Mesendoderm (in vitro differentiated cells): ENCODE data around the gene SEC14L1. TPM values are rescaled to one million over a fixed set of nuclear protein-coding genes. Genes with fewer than 3 reads are reported as not detected.

ENCODE experiments used
- DNase-seq: peaks from one replicate; pipeline ENCODE4 v3.0.0; 2013
- H2AK5ac ChIP-seq: 2 replicates; pipeline ENCODE4 v1.6.1; 2013; ENCODE audit warnings: low read length, inconsistent platforms
- H2BK120ac ChIP-seq: 2 replicates; pipeline ENCODE4 v1.6.1; 2013; ENCODE audit warnings: low read depth, mild to moderate bottlenecking, low read length, moderate library complexity, mixed read lengths
- H2BK15ac ChIP-seq: replicated peaks from 2 replicates; pipeline ENCODE4 v1.6.1; 2013; ENCODE audit warnings: low read depth, mild to moderate bottlenecking, moderate library complexity
- H2BK5ac ChIP-seq: 2 replicates; pipeline ENCODE4 v1.6.1; 2013; ENCODE audit warnings: low read length, inconsistent platforms
- H3K18ac ChIP-seq: 2 replicates; pipeline ENCODE4 v1.6.1; 2013; ENCODE audit warnings: mild to moderate bottlenecking, low read length, mixed read lengths
- H3K23ac ChIP-seq: one replicate; pipeline ENCODE4 v1.6.1; 2013; ENCODE audit warnings: low read length
- H3K27ac ChIP-seq: 2 replicates; pipeline ENCODE4 v1.5.1; 2013; ENCODE audit warnings: low read depth, mild to moderate bottlenecking, inconsistent platforms, low read length, moderate library complexity
- H3K27me3 ChIP-seq: 2 replicates; pipeline ENCODE4 v1.6.1; 2013; ENCODE audit warnings: low read length, control low read depth, mild to moderate bottlenecking, inconsistent platforms; ENCODE audit not compliant: insufficient read depth, poor library complexity
- H3K36me3 ChIP-seq: 2 replicates; pipeline ENCODE4 v1.6.1; 2013; ENCODE audit warnings: low read length, inconsistent platforms; ENCODE audit not compliant: control insufficient read depth, insufficient read depth
- H3K4ac ChIP-seq: one replicate; pipeline ENCODE4 v1.6.1; 2013; ENCODE audit warnings: low read depth, mild to moderate bottlenecking, low read length, moderate library complexity
- H3K4me1 ChIP-seq: 2 replicates; pipeline ENCODE4 v1.6.1; 2013; ENCODE audit warnings: low read depth, low read length, inconsistent platforms; ENCODE audit not compliant: control insufficient read depth
- H3K4me2 ChIP-seq: 2 replicates; pipeline ENCODE4 v1.6.1; 2013; ENCODE audit warnings: low read length
- H3K4me3 ChIP-seq: 2 replicates; pipeline ENCODE4 v1.5.1; 2013; ENCODE audit warnings: mild to moderate bottlenecking, low read length
- H3K56ac ChIP-seq: one replicate; pipeline ENCODE4 v1.6.1; 2013; ENCODE audit warnings: low read length
- H3K79me1 ChIP-seq: 2 replicates; pipeline ENCODE4 v1.6.1; 2013; ENCODE audit warnings: low read length, inconsistent platforms
- H3K79me2 ChIP-seq: 2 replicates; pipeline ENCODE4 v1.6.1; 2013; ENCODE audit warnings: mild to moderate bottlenecking, low read length; ENCODE audit not compliant: control insufficient read depth, insufficient read depth
- H3K9ac ChIP-seq: 2 replicates; pipeline ENCODE4 v1.6.1; 2013; ENCODE audit warnings: low read length, inconsistent platforms
- H4K5ac ChIP-seq: one replicate; pipeline ENCODE4 v1.6.1; 2013; ENCODE audit warnings: low read length
- H4K8ac ChIP-seq: one replicate; pipeline ENCODE4 v1.6.1; 2013; ENCODE audit warnings: low read depth, mild to moderate bottlenecking, control low read depth, low read length, moderate library complexity
- WGBS: extraction: QIAGEN DNeasy Blood & Tissue Kit; methylation state at CpG from one replicate; pipeline ENCODE4 v1.1.7; 2013; ENCODE audit warnings: low lambda C conversion rate, missing lambda C conversion rate; ENCODE audit not compliant: insufficient coverage; ENCODE audit errors: extremely low coverage; 5-methylcytosine and 5-hydroxymethylcytosine counted together
- polyA plus RNA-seq, 2 experiments: library from polyadenylated mRNA; stranded (reverse); fragments of 200-250 nt; gene quantifications; one replicate each; pipeline ENCODE4 v1.2.3, GENCODE V29; 2013

Gene SEC14L1
- 29.1 TPM for polyA plus RNA-seq (2013, experiment 1 of 2)
- 31.2 TPM for polyA plus RNA-seq (2013, experiment 2 of 2)

GRCh38 chr17:77140878-77141767 lies at the start of gene SEC14L1:
Gene SEC14L1 (plus strand): TSS chr17:77140969. CDS start chr17:77143597, 2,628 bp downstream.
- H3K79me2 ChIP-seq: no peaks in the 10 kb centered on the region
- H3K9ac ChIP-seq: peak within 1 kb of the TSS; percentile 94
- H3K4me1 ChIP-seq: peaks cover 3% of the 10 kb centered on the region
- peak within 1 kb of the TSS; percentile 30 for H4K8ac ChIP-seq
- H3K23ac ChIP-seq: peak within 1 kb of the TSS; percentile 98
- H3K4ac ChIP-seq: peak within 1 kb of the TSS; percentile 48
- no peaks in the 10 kb centered on the region for H3K36me3 ChIP-seq
- peak within 1 kb of the TSS; percentile 96 for H3K56ac ChIP-seq
- peaks cover 2% of the 10 kb centered on the region for H3K79me1 ChIP-seq
- H2AK5ac ChIP-seq: no peak within 1 kb of the TSS
- peak within 1 kb of the TSS; percentile 64 for H3K4me3 ChIP-seq
- peak within 1 kb of the TSS; percentile 38 for H2BK15ac ChIP-seq
- peak within 1 kb of the TSS; percentile 82 for H3K27ac ChIP-seq
- no peak within 1 kb of the TSS for H2BK5ac ChIP-seq
- H3K4me2 ChIP-seq: peak within 1 kb of the TSS; percentile 88
- peak within 1 kb of the TSS; percentile 31 for H2BK120ac ChIP-seq
- H3K27me3 ChIP-seq: no peaks in the 10 kb centered on the region
- WGBS: no CpG with 5 or more reads among the region's 99 CpGs
- H3K18ac ChIP-seq: peak within 1 kb of the TSS; percentile 99
- H4K5ac ChIP-seq: peak within 1 kb of the TSS; percentile 12
- peak; percentile 85 for DNase-seq

- H3K18ac ChIP-seq: no peak overlapping the region
- H3K27me3 ChIP-seq: no peaks in the 10 kb centered on the region
- no peak overlapping the region for H2BK120ac ChIP-seq
- H2BK15ac ChIP-seq: no peak overlapping the region
- no peak overlapping the region for H2AK5ac ChIP-seq
- no peak overlapping the region for H3K56ac ChIP-seq
- no peak for DNase-seq
- no peak overlapping the region for H3K27ac ChIP-seq
- H3K4ac ChIP-seq: no peak overlapping the region
- H3K4me2 ChIP-seq: no peak overlapping the region
- H3K79me1 ChIP-seq: peaks cover 12% of the 10 kb centered on the region
- no peaks in the 10 kb centered on the region for H3K4me1 ChIP-seq
- H3K23ac ChIP-seq: no peak overlapping the region
- no peak overlapping the region for H2BK5ac ChIP-seq
- H3K9ac ChIP-seq: no peak overlapping the region
- H3K79me2 ChIP-seq: peaks cover 30% of the 10 kb centered on the region
- peaks cover 13% of the 10 kb centered on the region for H3K36me3 ChIP-seq
- no CpG with 5 or more reads among the region's 7 CpGs for WGBS
- H3K4me3 ChIP-seq: no peak overlapping the region
- no peak overlapping the region for H4K8ac ChIP-seq
- H4K5ac ChIP-seq: no peak overlapping the region
Measured at GRCh38 chr17:77092025-77092424, 48.7 kb upstream of the SEC14L1 start.

GRCh38 chr17:77095461-77095860 lies 45.3 kb upstream of the SEC14L1 start:
- H3K79me2 ChIP-seq: peaks cover 15% of the 10 kb centered on the region
- DNase-seq: no peak
- no peaks in the 10 kb centered on the region for H3K27me3 ChIP-seq
- H3K79me1 ChIP-seq: peaks cover 10% of the 10 kb centered on the region
- no peak overlapping the region for H4K8ac ChIP-seq
- H3K18ac ChIP-seq: no peak overlapping the region
- H3K4ac ChIP-seq: no peak overlapping the region
- H3K4me2 ChIP-seq: no peak overlapping the region
- H3K23ac ChIP-seq: no peak overlapping the region
- H2AK5ac ChIP-seq: no peak overlapping the region
- no peak overlapping the region for H3K4me3 ChIP-seq
- peaks cover 17% of the 10 kb centered on the region for H3K36me3 ChIP-seq
- H3K27ac ChIP-seq: no peak overlapping the region
- no CpG with 5 or more reads among the region's 7 CpGs for WGBS
- no peak overlapping the region for H3K9ac ChIP-seq
- no peak overlapping the region for H2BK15ac ChIP-seq
- no peak overlapping the region for H2BK120ac ChIP-seq
- H3K56ac ChIP-seq: no peak overlapping the region
- no peak overlapping the region for H4K5ac ChIP-seq
- no peaks in the 10 kb centered on the region for H3K4me1 ChIP-seq
- H2BK5ac ChIP-seq: no peak overlapping the region

DNA sequence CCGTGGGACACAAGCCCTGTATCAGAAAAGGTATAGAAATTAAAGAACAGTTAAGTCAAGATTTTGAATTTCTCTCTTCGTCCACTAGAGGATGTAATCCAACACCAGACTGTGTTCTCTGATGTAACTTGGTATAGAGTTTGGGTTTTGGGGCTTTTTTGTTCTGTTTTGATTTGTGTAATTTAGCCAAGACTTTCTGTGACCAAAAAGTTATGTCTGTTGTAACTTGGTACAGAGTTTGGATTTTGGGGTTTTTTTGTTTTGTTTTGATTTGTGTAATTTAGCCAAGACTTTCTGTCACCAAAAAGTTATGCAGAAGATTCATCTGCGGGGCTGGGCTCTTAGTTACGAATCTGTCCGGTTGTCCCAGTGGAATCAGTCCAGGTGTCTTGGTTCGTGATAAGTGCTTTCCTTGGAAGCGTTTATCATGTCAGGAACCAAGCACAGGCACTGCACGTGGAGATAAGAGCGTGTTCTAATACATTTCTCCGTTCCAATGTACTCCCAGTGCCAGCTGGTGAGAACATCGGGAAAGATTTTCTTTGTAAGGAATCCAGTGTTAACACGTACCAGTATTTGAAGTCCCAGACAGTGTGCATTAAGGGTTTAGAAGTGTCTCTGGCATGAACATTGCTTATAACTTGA lies 44.1 kb upstream of the SEC14L1 start:
- DNase-seq: no peak

DNA sequence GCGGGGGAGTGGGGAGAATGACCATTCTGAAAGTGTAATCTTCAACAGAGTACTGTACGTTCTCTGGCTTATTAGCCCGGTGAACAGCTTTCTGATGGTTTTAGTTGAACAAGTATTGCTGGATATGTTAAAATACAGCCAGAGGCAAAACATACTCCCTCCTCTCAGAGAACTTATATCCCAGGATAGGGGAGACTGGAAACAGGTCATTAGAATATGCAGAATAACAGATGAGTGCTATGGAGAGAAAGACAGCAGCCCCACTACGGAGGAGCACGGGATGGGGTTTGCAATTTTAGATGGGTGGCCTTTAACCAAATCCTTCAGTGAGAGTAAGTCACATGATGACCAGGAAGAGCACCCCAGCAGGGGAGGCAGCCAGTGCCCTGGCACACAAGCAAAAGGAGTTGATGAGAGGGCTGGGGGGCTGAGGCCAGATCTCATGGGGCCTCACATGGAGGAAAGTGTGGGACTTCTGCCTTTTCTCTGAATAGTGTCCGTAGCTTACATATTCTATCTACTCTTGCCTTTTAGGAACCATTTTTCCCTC lies 43.1 kb upstream of the SEC14L1 start:
- no CpG with 5 or more reads among the region's 6 CpGs for WGBS
- H3K4me2 ChIP-seq: no peak overlapping the region
- H3K27ac ChIP-seq: no peak overlapping the region

More for the DNA sequence above, 44.1 kb upstream of the SEC14L1 start:
- Histone ChIP-seq H3K27ac (no peak overlapping the region), H3K36me3 (peaks cover 19% of the 10 kb centered on the region), H2BK120ac (no peak overlapping the region), H4K8ac (no peak overlapping the region), H3K23ac (no peak overlapping the region), H3K79me1 (peaks cover 6% of the 10 kb centered on the region), H3K27me3 (no peaks in the 10 kb centered on the region), H3K4me1 (no peaks in the 10 kb centered on the region), H3K4ac (no peak overlapping the region), H3K79me2 (peaks cover 7% of the 10 kb centered on the region), H3K56ac (no peak overlapping the region), H2BK15ac (no peak overlapping the region), H2BK5ac (no peak overlapping the region), H3K18ac (no peak overlapping the region), H3K9ac (no peak overlapping the region), H4K5ac (no peak overlapping the region), H2AK5ac (no peak overlapping the region), H3K4me2 (no peak overlapping the region), H3K4me3 (no peak overlapping the region)
- WGBS: no CpG with 5 or more reads among the region's 12 CpGs

More for the DNA sequence above, 43.1 kb upstream of the SEC14L1 start:
- Histone ChIP-seq H3K9ac (no peak overlapping the region), H3K4me3 (no peak overlapping the region), H3K79me2 (peaks cover 3% of the 10 kb centered on the region), H3K4ac (no peak overlapping the region), H3K4me1 (no peaks in the 10 kb centered on the region), H3K23ac (no peak overlapping the region), H2BK5ac (no peak overlapping the region), H3K56ac (no peak overlapping the region), H3K18ac (no peak overlapping the region), H3K36me3 (peaks cover 15% of the 10 kb centered on the region), H2AK5ac (no peak overlapping the region), H2BK120ac (no peak overlapping the region), H4K8ac (no peak overlapping the region), H3K79me1 (peaks cover 1% of the 10 kb centered on the region), H3K27me3 (no peaks in the 10 kb centered on the region), H2BK15ac (no peak overlapping the region), H4K5ac (no peak overlapping the region)
- no peak for DNase-seq
